PC-3 (cell line): ENCODE data around the gene CD8A. TPM values are rescaled to one million over a fixed set of nuclear protein-coding genes. Genes with fewer than 3 reads are reported as not detected.

Experiments used
- ATAC-seq: fragments of 200-7000 bp; cut with Tn5 transposase; 2 replicates; pipeline ENCODE4 v1.9.1; 2020; ENCODE audit warnings: mild to moderate bottlenecking, moderate library complexity
- BruUV-seq: library from RNA; stranded (reverse); fragments of 400-500 nt; replicated peaks from 2 replicates; lab custom pipeline; 2021; lab: Mats Ljungman, UMichigan
- CTCF ChIA-PET: fragments of 300-600 bp; sonication (Branson Sonifier 250); formaldehyde crosslinking; loops from one replicate; lab custom pipeline; 2022; ENCODE audit warnings: antibody characterized with exemption; lab: Charles Lee
- POLR2A ChIA-PET: fragments of 300-600 bp; sonication (Branson Sonifier 250); formaldehyde crosslinking; loops from one replicate; lab custom pipeline; 2022; ENCODE audit warnings: antibody characterized with exemption; ENCODE audit not compliant: unreplicated experiment; lab: Charles Lee
- DNase-seq: peaks from one replicate; pipeline ENCODE4 v3.0.0-alpha.2; 2015
- H2AFZ ChIP-seq: fragments of 300-600 bp; sonication (generic); 2 replicates; pipeline ENCODE4 v1.6.0; 2016; ENCODE audit warnings: antibody characterized with exemption, low read length
- H3F3A ChIP-seq: fragments of 300-600 bp; sonication (generic); one replicate; pipeline ENCODE4 v1.6.0; 2017; ENCODE audit warnings: antibody characterized with exemption, low read length, control low read depth, mild to moderate bottlenecking; ENCODE audit not compliant: unreplicated experiment
- H3K27ac ChIP-seq: fragments of 300-600 bp; sonication (generic); 2 replicates; pipeline ENCODE4 v1.5.1; 2016; ENCODE audit warnings: mild to moderate bottlenecking, low read length
- H3K27me3 ChIP-seq: fragments of 300-600 bp; sonication (generic); 2 replicates; pipeline ENCODE4 v1.6.1; 2016; ENCODE audit warnings: low read length, mixed read lengths
- H3K36me3 ChIP-seq: fragments of 300-600 bp; sonication (generic); 2 replicates; pipeline ENCODE4 v1.6.1; 2016; ENCODE audit warnings: low read depth, mixed run types, low read length, mixed read lengths
- H3K4me1 ChIP-seq: fragments of 300-600 bp; sonication (generic); 2 replicates; pipeline ENCODE4 v1.5.1; 2016; ENCODE audit warnings: low read length; ENCODE audit not compliant: insufficient read depth
- H3K4me2 ChIP-seq: fragments of 300-600 bp; sonication (generic); 2 replicates; pipeline ENCODE4 v1.6.0; 2016; ENCODE audit warnings: low read length
- H3K4me3 ChIP-seq: fragments of 300-600 bp; sonication (generic); 2 replicates; pipeline ENCODE4 v1.5.1; 2016; ENCODE audit warnings: mild to moderate bottlenecking, low read length, mixed read lengths
- H3K79me2 ChIP-seq: fragments of 300-600 bp; sonication (generic); 2 replicates; pipeline ENCODE4 v1.6.1; 2017; ENCODE audit warnings: low read length, mixed read lengths
- H3K9ac ChIP-seq: fragments of 300-600 bp; sonication (generic); 2 replicates; pipeline ENCODE4 v1.6.0; 2016; ENCODE audit warnings: mild to moderate bottlenecking, low read length
- H3K9me2 ChIP-seq: fragments of 300-600 bp; sonication (generic); replicated peaks from 2 replicates; pipeline ENCODE4 v1.6.1; 2016; ENCODE audit warnings: mixed run types, low read length, mixed read lengths
- H3K9me3 ChIP-seq: fragments of 300-600 bp; sonication (generic); 2 replicates; pipeline ENCODE4 v1.6.1; 2016; ENCODE audit warnings: low read length, mixed read lengths
- H4K20me1 ChIP-seq: fragments of 300-600 bp; sonication (generic); 2 replicates; pipeline ENCODE4 v1.6.1; 2016; ENCODE audit warnings: low read length, mixed read lengths
- CTCF ChIP-seq: fragments of 300-600 bp; sonication (generic); conservative IDR thresholded peaks from 2 replicates; pipeline ENCODE4 v1.5.1; 2017; ENCODE audit warnings: antibody characterized with exemption, low read depth, mild to moderate bottlenecking, low read length
- EZH2 ChIP-seq: fragments of 300-600 bp; sonication (generic); IDR thresholded peaks from one replicate; pipeline ENCODE4 v1.6.1; 2017; ENCODE audit warnings: antibody characterized with exemption, mild to moderate bottlenecking, low read length; ENCODE audit not compliant: unreplicated experiment
- EZH2phosphoT487 ChIP-seq: fragments of 300-600 bp; sonication (generic); IDR thresholded peaks from 2 replicates; pipeline ENCODE4 v1.6.1; 2018; ENCODE audit warnings: mild to moderate bottlenecking, antibody characterized with exemption, low read length, borderline replicate concordance
- intact Hi-C: fragments of 100-400 bp; cut with micrococcal nuclease; formaldehyde crosslinking; loops from 2 replicates; pipeline ENCODE4 v1.9.0; 2023
- total RNA-seq: library from RNA; depleted of rRNA; stranded (reverse); fragments of >200 nt; gene quantifications from 2 replicates; pipeline ENCODE4 v1.2.3, GENCODE V29; 2014

Gene CD8A
- total RNA-seq, 1 experiment from 2014 or later: 0.18 TPM

GRCh38 chr2:86750240-86750839 lies 40.4 kb downstream of the CD8A start:
- intact Hi-C loops: loop anchor here (5.0 kb wide), 1 partner anchor 128 kb away; the partner anchor contains the start of gene RNF103
- Histone ChIP-seq H3K27ac (no peak overlapping the region), H3K4me3 (no peak overlapping the region), H3K36me3 (peaks cover 42% of the 10 kb centered on the region), H3K9me2 (no peaks in the 10 kb centered on the region), H3F3A (no peaks in the 10 kb centered on the region), H3K4me2 (no peak overlapping the region), H3K9ac (no peak overlapping the region), H3K9me3 (no peaks in the 10 kb centered on the region), H2AFZ (no peak overlapping the region), H3K79me2 (peaks cover 9% of the 10 kb centered on the region), H4K20me1 (no peaks in the 10 kb centered on the region), H3K4me1 (no peaks in the 10 kb centered on the region; the same call in 1 of the 2 replicates), H3K27me3 (no peaks in the 10 kb centered on the region)
- no TSS peak for BruUV-seq
- no peak for ATAC-seq
- TF ChIP-seq EZH2phosphoT487 (no peak), EZH2 (no peak), CTCF (no peak)
- ChIA-PET POLR2A (no interaction called here), CTCF (no interaction called here)
- no peak for DNase-seq

- ChIA-PET POLR2A (interaction anchor here (0.6 kb wide), 2 partner anchors 133 to 307 kb away, joined by 3 to 4 read pairs; partner anchors contain the start of gene KDM3A), CTCF (interaction anchor here (0.7 kb wide), 1 partner anchor 206 kb away, joined by 3 read pairs; no protein-coding TSS in a partner anchor)
- Histone ChIP-seq H3K9me2 (no peaks in the 10 kb centered on the region), H3K27me3 (no peaks in the 10 kb centered on the region), H3K4me3 (no peak overlapping the region), H3K4me2 (no peak overlapping the region), H3K27ac (no peak overlapping the region), H3K4me1 (no peaks in the 10 kb centered on the region; the same call in 1 of the 2 replicates), H4K20me1 (no peaks in the 10 kb centered on the region), H3K36me3 (peaks cover 34% of the 10 kb centered on the region), H3K79me2 (peaks cover 9% of the 10 kb centered on the region), H3F3A (no peaks in the 10 kb centered on the region), H3K9ac (no peak overlapping the region), H3K9me3 (no peaks in the 10 kb centered on the region), H2AFZ (no peak overlapping the region)
- DNase-seq: peak; percentile 54
- TSS peak; percentile 10 for BruUV-seq
- no peak for TF ChIP-seq EZH2phosphoT487
- TF ChIP-seq CTCF: no peak
- TF ChIP-seq EZH2: no peak
- intact Hi-C loops: no loop called here
- ATAC-seq: peak; percentile 48; the same call in 1 of the 2 replicates
These were observed 42.7 kb downstream of the CD8A start for GRCh38 chr2:86747711-86748639.
